ENCODE results near the gene TTLL9. TPM values are rescaled to one million over a fixed set of nuclear protein-coding genes. Genes with fewer than 3 reads are reported as not detected.

TTLL9 gene
- total RNA-seq, 1 donor from 2014 or later: 3.4 TPM

DNA sequence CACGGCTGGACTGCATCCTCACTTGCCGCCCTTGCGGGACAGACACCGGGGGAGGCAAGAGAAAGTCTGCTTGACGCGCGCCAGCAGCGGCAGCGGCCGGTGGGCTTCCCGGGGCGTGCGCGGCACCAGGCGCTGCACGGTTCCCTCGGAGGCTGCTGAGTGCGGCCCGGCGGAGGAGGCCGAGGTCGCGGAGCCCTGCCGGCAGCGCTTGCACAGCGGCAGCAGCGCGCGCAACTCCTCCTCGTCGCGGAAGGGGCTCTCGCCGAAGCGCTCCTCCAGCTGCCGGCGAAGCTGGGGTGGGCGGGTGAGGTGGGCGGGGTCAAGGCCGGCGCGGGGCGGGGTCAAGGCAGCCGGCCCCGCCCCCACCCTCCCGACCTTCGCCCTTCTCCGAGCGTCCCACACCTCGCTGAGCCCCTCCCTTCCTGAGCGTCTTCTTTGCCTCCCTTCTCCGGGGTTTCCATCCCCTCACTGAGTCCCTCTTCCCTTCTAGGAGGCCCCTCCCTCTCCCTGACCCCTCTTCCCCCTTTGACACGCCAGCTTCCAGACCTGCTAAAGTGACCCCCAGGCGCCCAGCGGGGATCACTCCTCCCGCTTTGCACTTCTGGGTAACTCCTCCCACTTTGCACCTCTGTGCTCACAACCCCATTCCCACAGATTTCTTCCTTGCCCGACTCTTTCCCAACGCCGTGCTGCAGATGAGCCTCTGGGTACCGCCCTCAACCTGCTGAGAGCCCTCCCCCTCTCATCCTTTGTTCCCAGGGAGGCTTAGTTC, 8.9 kb upstream of the TTLL9 start:
- DNase-seq (ENCODE audit: extremely low spot score, unreplicated experiment): peak; percentile 88
- H3K27me3 Mint-ChIP-seq: peaks cover 42% of the 10 kb centered on the region
- TF ChIP-seq, protein P1, sequence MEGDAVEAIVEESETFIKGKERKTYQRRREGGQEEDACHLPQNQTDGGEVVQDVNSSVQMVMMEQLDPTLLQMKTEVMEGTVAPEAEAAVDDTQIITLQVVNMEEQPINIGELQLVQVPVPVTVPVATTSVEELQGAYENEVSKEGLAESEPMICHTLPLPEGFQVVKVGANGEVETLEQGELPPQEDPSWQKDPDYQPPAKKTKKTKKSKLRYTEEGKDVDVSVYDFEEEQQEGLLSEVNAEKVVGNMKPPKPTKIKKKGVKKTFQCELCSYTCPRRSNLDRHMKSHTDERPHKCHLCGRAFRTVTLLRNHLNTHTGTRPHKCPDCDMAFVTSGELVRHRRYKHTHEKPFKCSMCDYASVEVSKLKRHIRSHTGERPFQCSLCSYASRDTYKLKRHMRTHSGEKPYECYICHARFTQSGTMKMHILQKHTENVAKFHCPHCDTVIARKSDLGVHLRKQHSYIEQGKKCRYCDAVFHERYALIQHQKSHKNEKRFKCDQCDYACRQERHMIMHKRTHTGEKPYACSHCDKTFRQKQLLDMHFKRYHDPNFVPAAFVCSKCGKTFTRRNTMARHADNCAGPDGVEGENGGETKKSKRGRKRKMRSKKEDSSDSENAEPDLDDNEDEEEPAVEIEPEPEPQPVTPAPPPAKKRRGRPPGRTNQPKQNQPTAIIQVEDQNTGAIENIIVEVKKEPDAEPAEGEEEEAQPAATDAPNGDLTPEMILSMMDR (conservative IDR thresholded peaks at IDR 0.05): no peak
- peaks cover 20% of the 10 kb centered on the region for H3K4me1 Mint-ChIP-seq (ENCODE audit: unreplicated experiment)
- H3K36me3 Mint-ChIP-seq: no peaks in the 10 kb centered on the region
- H3K27ac Mint-ChIP-seq: peak overlapping the region; percentile 85
- H3K4me3 Mint-ChIP-seq: peak overlapping the region; percentile 94
- H3K9me3 Mint-ChIP-seq: no peaks in the 10 kb centered on the region

DNA sequence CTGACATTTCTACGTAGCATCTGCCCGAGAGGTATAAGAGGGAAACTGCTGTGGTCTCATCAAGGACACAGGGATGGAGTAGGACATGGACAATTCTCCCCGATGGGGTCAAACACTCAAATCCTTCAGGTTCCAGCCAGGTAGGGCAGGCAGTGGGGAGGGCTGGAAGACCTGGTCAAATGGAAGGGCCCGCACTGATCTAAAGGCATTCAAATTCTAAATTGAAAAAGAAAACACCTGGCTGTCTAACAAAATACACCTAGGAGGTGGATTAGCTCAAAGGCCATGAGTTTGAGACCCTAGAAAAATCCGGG, 8.3 kb upstream of the TTLL9 start:
- peaks cover 44% of the 10 kb centered on the region for H3K27me3 Mint-ChIP-seq
- no peaks in the 10 kb centered on the region for H3K36me3 Mint-ChIP-seq
- H3K4me3 Mint-ChIP-seq: peak overlapping the region; percentile 94
- DNase-seq (ENCODE audit: extremely low spot score, unreplicated experiment): no peak
- no peaks in the 10 kb centered on the region for H3K9me3 Mint-ChIP-seq
- peaks cover 21% of the 10 kb centered on the region for H3K4me1 Mint-ChIP-seq (ENCODE audit: unreplicated experiment)
- peak overlapping the region; percentile 85 for H3K27ac Mint-ChIP-seq
- TF ChIP-seq, protein P1 (conservative IDR thresholded peaks at IDR 0.05): no peak

DNA sequence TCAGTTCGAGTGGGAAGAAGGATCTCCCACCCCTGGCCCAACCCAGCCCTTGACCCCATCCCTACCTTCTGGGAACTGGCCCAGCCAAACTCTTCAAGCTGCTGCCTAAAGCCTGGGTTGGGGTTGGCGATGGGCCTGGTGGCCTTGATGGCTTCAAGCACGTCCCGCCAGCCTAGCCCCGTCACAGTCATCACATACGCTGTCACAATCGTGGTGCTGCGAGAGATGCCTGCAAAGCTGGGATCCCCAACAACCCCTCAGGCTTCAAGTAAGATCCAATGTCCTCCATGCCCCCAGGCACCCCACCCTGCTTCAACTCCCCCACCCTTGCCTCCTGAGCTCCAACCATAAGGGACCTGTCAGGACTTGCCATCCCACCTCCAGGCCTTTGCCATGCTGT, 7.9 kb upstream of the TTLL9 start:
- Mint-ChIP-seq H3K27me3 (peaks cover 42% of the 10 kb centered on the region), H3K36me3 (no peaks in the 10 kb centered on the region), H3K27ac (no peak overlapping the region), H3K4me1 (ENCODE audit: unreplicated experiment) (peaks cover 24% of the 10 kb centered on the region), H3K9me3 (no peaks in the 10 kb centered on the region), H3K4me3 (peak overlapping the region; percentile 94)
- TF ChIP-seq, protein P1 (conservative IDR thresholded peaks at IDR 0.05): no peak
- no peak for DNase-seq (ENCODE audit: extremely low spot score, unreplicated experiment)

DNA sequence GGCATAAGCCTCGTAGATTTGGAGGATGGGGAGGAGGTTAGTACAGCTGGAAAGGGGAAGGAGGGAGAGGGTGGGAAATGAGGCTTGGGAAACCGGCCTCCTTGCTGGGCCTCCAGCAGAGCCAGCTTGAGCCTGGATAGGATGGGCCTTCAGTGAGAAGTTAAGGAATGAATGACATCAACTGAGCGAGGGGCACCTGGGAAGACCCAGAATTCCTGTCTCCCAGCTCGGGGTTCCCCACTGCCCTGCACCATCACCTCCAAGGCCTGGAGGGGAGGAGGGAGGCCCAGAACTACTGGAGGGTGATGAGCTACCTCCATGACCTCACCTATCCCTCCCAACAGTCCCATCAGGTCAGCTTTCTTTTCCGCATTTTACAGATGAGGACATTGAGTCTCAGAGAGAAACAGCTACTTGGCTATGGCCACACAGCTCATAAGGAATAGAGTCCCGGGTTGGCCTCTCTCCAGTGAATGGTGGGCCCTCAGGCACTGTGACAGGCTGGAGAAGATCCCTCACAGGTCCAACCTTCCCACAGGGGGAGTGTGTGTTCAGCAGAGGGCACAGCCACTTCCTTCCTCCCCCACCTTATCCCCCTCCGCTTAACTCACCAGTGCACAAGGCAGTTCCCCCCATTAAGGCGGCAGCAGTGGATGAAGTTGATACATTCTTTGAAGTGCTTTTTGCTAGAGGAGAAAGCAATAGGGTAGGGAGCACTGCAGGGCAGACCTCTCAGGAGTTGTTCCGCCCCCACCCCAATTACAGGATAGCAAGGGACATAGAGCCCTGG, 6.9 kb upstream of the TTLL9 start:
- Mint-ChIP-seq H3K9me3 (no peaks in the 10 kb centered on the region), H3K27me3 (peaks cover 39% of the 10 kb centered on the region), H3K27ac (no peak overlapping the region), H3K4me1 (ENCODE audit: unreplicated experiment) (peaks cover 25% of the 10 kb centered on the region), H3K36me3 (no peaks in the 10 kb centered on the region), H3K4me3 (peak overlapping the region; percentile 94)
- TF ChIP-seq, protein P1 (conservative IDR thresholded peaks at IDR 0.05): no peak
- no peak for DNase-seq (ENCODE audit: extremely low spot score, unreplicated experiment)

DNA sequence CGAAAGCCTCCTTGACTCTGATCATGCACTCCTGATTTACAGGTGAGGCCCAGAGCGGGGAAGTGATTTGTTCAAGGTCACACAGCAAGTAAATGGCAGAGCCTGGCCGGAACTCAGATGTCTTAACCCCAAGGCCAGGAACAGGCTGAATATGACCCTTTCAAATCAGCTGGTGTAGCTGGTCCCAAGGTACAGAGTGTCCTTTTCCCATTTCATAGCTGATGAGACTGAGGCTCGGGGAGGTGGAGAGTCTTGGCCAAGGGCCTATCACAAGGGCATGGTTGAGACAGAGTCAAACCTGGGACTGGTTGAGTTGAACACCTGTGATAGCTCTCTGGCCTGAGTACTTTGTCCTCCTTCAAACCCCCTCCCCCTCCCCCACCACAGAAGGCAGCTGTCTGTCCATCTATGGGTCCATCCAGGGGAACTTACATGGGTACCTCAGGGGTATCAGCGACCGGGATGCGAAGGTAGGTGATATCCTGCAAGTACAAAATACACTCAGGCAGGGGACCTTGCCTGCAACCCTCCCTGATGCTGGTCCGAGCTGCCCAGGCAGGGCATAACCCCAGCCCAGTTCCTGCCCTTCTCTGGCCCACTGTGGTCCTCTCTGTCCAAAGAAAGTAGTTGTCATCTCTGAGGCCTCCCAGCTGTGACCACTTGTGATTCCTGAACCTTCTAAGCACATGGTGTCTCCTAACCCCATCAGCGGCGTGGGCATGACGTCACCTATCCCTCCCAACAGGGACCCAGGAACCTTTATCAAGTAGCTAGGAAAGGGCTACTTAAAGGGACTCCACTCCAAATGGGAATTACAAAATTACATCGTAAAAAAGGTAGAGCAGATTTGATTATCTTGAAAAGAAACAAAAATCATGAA, 5.7 kb upstream of the TTLL9 start:
- no peaks in the 10 kb centered on the region for H3K9me3 Mint-ChIP-seq
- no peaks in the 10 kb centered on the region for H3K36me3 Mint-ChIP-seq
- H3K4me1 Mint-ChIP-seq (ENCODE audit: unreplicated experiment): peaks cover 35% of the 10 kb centered on the region
- no peak for DNase-seq (ENCODE audit: extremely low spot score, unreplicated experiment)
- peak overlapping the region; percentile 38 for H3K4me3 Mint-ChIP-seq
- TF ChIP-seq, protein P1 (conservative IDR thresholded peaks at IDR 0.05): no peak
- H3K27ac Mint-ChIP-seq: no peak overlapping the region
- peaks cover 39% of the 10 kb centered on the region for H3K27me3 Mint-ChIP-seq
